Tibial nerve (tissue), 4 donors: ENCODE data around the gene ALKBH3. TPM values are rescaled to one million over a fixed set of nuclear protein-coding genes. Genes with fewer than 3 reads are reported as not detected.

Source experiments
- DNase-seq, 2 donors: peaks; one replicate each; pipeline ENCODE4 v3.0.0-alpha.2; 2019; ENCODE audit warnings: low spot score in 2 of 2
- H3K27ac ChIP-seq, 4 donors: fragments of 200-600 bp; sonication (generic) in 3 of 4; one replicate each; pipeline ENCODE4 v1.5.1; 2017 to 2019; ENCODE audit warnings: mild to moderate bottlenecking in 1 of 4
- H3K27me3 ChIP-seq, 2 donors: fragments of 200-600 bp; sonication (generic) in 1 of 2; one replicate each; pipeline versions ENCODE4 v1.5.1 to v1.6.0; 2017 to 2019
- H3K36me3 ChIP-seq, 3 donors: fragments of 200-600 bp; sonication (generic); one replicate each; pipeline ENCODE4 v1.5.1; 2018 to 2019
- H3K4me1 ChIP-seq, 4 donors: fragments of 200-600 bp; sonication (generic) in 3 of 4; one replicate each; pipeline ENCODE4 v1.5.1; 2017 to 2019
- H3K4me3 ChIP-seq, 4 donors: fragments of 200-600 bp; sonication (generic) in 3 of 4; one replicate each; pipeline ENCODE4 v1.5.1; 2017 to 2019; ENCODE audit warnings: mild to moderate bottlenecking in 1 of 4, moderate library complexity in 1 of 4
- H3K9me3 ChIP-seq, 4 donors: fragments of 200-600 bp; sonication (generic) in 3 of 4; one replicate each; pipeline ENCODE4 v1.5.1; 2017 to 2019
- CTCF ChIP-seq, 5 experiments: fragments of 200-600 bp in 3 of 5; fragments of 450-650 bp in 2 of 5; sonication (generic) in 3 of 5; IDR thresholded peaks; one replicate each; pipeline ENCODE4 v1.5.1; 2016 to 2019; ENCODE audit warnings: antibody characterized with exemption in 5 of 5, mild to moderate bottlenecking in 3 of 5, moderate library complexity in 2 of 5
- EP300 ChIP-seq, 2 donors: sonication (generic); formaldehyde crosslinking; IDR thresholded peaks; one replicate each; pipeline ENCODE4 v1.6.1; 2017; ENCODE audit warnings: antibody characterized with exemption in 2 of 2, mild to moderate bottlenecking in 1 of 2
- POLR2A ChIP-seq, 2 donors: fragments of 450-650 bp; IDR thresholded peaks; one replicate each; pipeline ENCODE4 v1.6.1; 2017; ENCODE audit warnings: antibody characterized with exemption in 2 of 2, mild to moderate bottlenecking in 2 of 2, moderate library complexity in 2 of 2
- WGBS, 2 donors: methylation state at CpG; one replicate each; pipeline ENCODE4 v1.1.5; 2018; 5-methylcytosine and 5-hydroxymethylcytosine counted together
- total RNA-seq, 4 donors: library from RNA; depleted of rRNA; stranded (reverse); fragments of >200 nt; gene quantifications; one replicate each; pipeline ENCODE4 v1.1.0, GENCODE V29; 2016

Gene ALKBH3
- total RNA-seq, 4 donors from 2014 or later: 30.4 to 45.0 (median 38.0) TPM

GRCh38 chr11:43937434-43938411, 57.1 kb downstream of the ALKBH3 start:
- 63% methylated on average over 14 of the region's 14 CpGs for WGBS, 2 donors
- TF ChIP-seq CTCF (IDR thresholded peaks at IDR 0.05): no peak
- no peak for TF ChIP-seq EP300 (IDR thresholded peaks at IDR 0.05)
- TF ChIP-seq POLR2A (IDR thresholded peaks at IDR 0.05): no peak
- H3K27ac ChIP-seq: peak overlapping the region; percentile 18 to 40 (median 36)

GRCh38 chr11:43941257-43941994, 60.8 kb downstream of the ALKBH3 start:
- Histone ChIP-seq H3K27ac (peak overlapping the region in 3 of 4 donors; percentile 77 to 92 (median 90)), H3K4me3 (peak overlapping the region in 3 of 4 donors; percentile 39 to 71 (median 51)), H3K36me3 (no peaks in the 10 kb centered on the region), H3K9me3 (no peaks in the 10 kb centered on the region), H3K27me3 (peaks cover 0 to 12% of the 10 kb centered on the region in 2 donors), H3K4me1 (peaks cover 0 to 42% (median 5%) of the 10 kb centered on the region in 4 donors)
- WGBS, 2 donors: 57 to 65% methylated on average over 5 of the region's 5 CpGs
- TF ChIP-seq EP300 (IDR thresholded peaks at IDR 0.05): no peak
- TF ChIP-seq POLR2A (IDR thresholded peaks at IDR 0.05): no peak
- no peak for TF ChIP-seq CTCF (IDR thresholded peaks at IDR 0.05)
- no peak for DNase-seq

More at GRCh38 chr11:43937434-43938411, 57.1 kb downstream of the ALKBH3 start:
- Histone ChIP-seq H3K4me1 (peaks cover 0 to 36% (median 5%) of the 10 kb centered on the region in 4 donors), H3K27me3 (no peaks in the 10 kb centered on the region), H3K9me3 (no peaks in the 10 kb centered on the region), H3K36me3 (no peaks in the 10 kb centered on the region), H3K4me3 (no peak overlapping the region)
- no peak for DNase-seq

GRCh38 chr11:43942662-43943371, 62.2 kb downstream of the ALKBH3 start:
- Histone ChIP-seq H3K27me3 (peaks cover 0 to 12% of the 10 kb centered on the region in 2 donors), H3K27ac (peak overlapping the region; percentile 47 to 92 (median 82)), H3K36me3 (no peaks in the 10 kb centered on the region), H3K4me3 (peak overlapping the region; percentile 43 to 71 (median 62)), H3K9me3 (no peaks in the 10 kb centered on the region), H3K4me1 (peaks cover 0 to 39% (median 5%) of the 10 kb centered on the region in 4 donors)
- TF ChIP-seq CTCF (IDR thresholded peaks at IDR 0.05) (peak in 1 of 5 experiments; percentile 16), POLR2A (IDR thresholded peaks at IDR 0.05) (no peak), EP300 (IDR thresholded peaks at IDR 0.05) (no peak)
- WGBS, 2 donors: 0% methylated on average over 30 to 35 of the region's 94 CpGs
- no peak for DNase-seq

- H3K4me3 ChIP-seq: peak overlapping the region; percentile 43 to 71 (median 62)
- DNase-seq: no peak
- peaks cover 0 to 41% (median 5%) of the 10 kb centered on the region in 4 donors for H3K4me1 ChIP-seq
- H3K9me3 ChIP-seq: no peaks in the 10 kb centered on the region
- peaks cover 0 to 12% of the 10 kb centered on the region in 2 donors for H3K27me3 ChIP-seq
- WGBS, 2 donors: 1% methylated on average over 42 to 43 of the region's 48 CpGs
- no peaks in the 10 kb centered on the region for H3K36me3 ChIP-seq
- TF ChIP-seq EP300 (IDR thresholded peaks at IDR 0.05): no peak
- TF ChIP-seq POLR2A (IDR thresholded peaks at IDR 0.05): no peak
- no peak for TF ChIP-seq CTCF (IDR thresholded peaks at IDR 0.05)
- peak overlapping the region; percentile 47 to 92 (median 80) for H3K27ac ChIP-seq
Measured at GRCh38 chr11:43943372-43943930, 62.8 kb downstream of the ALKBH3 start.
